Measurements from ENCODE around the gene C12orf75.

DNA sequence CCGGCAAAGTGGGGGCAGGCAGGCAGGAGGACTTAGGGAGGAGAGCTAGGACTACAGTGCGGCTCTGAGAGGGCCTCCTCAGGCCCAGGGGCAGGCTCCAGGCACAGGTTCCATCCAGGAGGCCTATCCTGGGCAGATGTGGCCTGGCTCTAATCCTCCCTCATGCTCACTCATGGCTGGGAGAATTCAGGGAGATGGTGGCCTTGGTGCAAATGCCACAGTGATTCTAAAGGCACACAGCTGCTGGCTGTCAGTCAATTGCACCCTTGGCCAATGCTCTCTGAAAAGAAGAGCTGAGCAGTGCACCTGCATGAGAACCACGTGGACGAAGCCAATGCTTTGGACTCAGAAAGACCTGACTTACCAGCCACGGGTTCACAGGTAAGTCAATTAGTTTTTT, 89.6 kb downstream of the C12orf75 start:
- TF ChIP-seq, protein P1, sequence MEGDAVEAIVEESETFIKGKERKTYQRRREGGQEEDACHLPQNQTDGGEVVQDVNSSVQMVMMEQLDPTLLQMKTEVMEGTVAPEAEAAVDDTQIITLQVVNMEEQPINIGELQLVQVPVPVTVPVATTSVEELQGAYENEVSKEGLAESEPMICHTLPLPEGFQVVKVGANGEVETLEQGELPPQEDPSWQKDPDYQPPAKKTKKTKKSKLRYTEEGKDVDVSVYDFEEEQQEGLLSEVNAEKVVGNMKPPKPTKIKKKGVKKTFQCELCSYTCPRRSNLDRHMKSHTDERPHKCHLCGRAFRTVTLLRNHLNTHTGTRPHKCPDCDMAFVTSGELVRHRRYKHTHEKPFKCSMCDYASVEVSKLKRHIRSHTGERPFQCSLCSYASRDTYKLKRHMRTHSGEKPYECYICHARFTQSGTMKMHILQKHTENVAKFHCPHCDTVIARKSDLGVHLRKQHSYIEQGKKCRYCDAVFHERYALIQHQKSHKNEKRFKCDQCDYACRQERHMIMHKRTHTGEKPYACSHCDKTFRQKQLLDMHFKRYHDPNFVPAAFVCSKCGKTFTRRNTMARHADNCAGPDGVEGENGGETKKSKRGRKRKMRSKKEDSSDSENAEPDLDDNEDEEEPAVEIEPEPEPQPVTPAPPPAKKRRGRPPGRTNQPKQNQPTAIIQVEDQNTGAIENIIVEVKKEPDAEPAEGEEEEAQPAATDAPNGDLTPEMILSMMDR (conservative IDR thresholded peaks at IDR 0.05), result no peak
- no peak for TF ChIP-seq EZH2 (IDR thresholded peaks at IDR 0.05; ENCODE audit: low read depth)
